K562 (cell line): Measurements from ENCODE around the gene EWSR1. TPM values are rescaled to one million over a fixed set of nuclear protein-coding genes. Genes with fewer than 3 reads are reported as not detected.
A peak's percentile ranks its signal among the peaks of the same experiment; 100 is the strongest.

Experiments
- ATAC-seq: fragments of 200-7000 bp; cut with Tn5 transposase; 3 replicates; pipeline ENCODE4 v1.9.1; 2020; ENCODE audit warnings: moderate library complexity
- BruUV-seq: library from RNA; stranded (reverse); fragments of 400-500 nt; replicated peaks from 2 replicates; lab custom pipeline; 2021; lab: Mats Ljungman, UMichigan
- CTCF ChIA-PET: fragments of 300-600 bp; formaldehyde crosslinking; extraction: SDS; loops from one replicate; lab custom pipeline; 2021; ENCODE audit warnings: low intra/inter-chr PET ratio; lab: Yijun Ruan, JAX
- POLR2A ChIA-PET: fragments of 300-600, 350-650 bp; sonication (Branson Sonifier 250); formaldehyde crosslinking; extraction: SDS; loops from one replicate; lab custom pipeline; 2021; ENCODE audit warnings: antibody characterized with exemption, inconsistent platforms; lab: Yijun Ruan, JAX
- DNase-seq, 4 experiments: peaks; one replicate each; pipeline versions ENCODE4 v3.0.0 to v3.0.0-alpha.2; 2011 to 2018; ENCODE audit warnings: low spot score in 3 of 4, mixed read lengths in 3 of 4; ENCODE audit errors: extremely low read depth in 1 of 4
- FAIRE-seq: peaks from 2 replicates; lab custom pipeline; 2011; peaks lifted over from hg19 to GRCh38; lab: Jason Lieb, UNC
- H2AFZ ChIP-seq: 2 replicates; pipeline ENCODE4 v1.6.0; 2011; ENCODE audit warnings: low read depth, low read length, control low read depth, inconsistent platforms
- H3K27ac ChIP-seq: fragments of 200-600 bp; 3 replicates; pipeline ENCODE4 v1.8.0; 2011; ENCODE audit warnings: low read depth, mild to moderate bottlenecking, control low read depth, inconsistent platforms, low read length, moderate library complexity, mixed read lengths; ENCODE audit errors: extremely low read depth
- H3K27me3 ChIP-seq, 2 experiments: fragments of 300-600 bp in 1 of 2; 2 replicates in 1 of 2; 3 replicates in 1 of 2; pipeline versions ENCODE4 v1.6.0 to v1.8.0; 2011; ENCODE audit warnings: inconsistent platforms in 2 of 2, low read length in 2 of 2, mild to moderate bottlenecking in 1 of 2, mixed read lengths in 1 of 2, moderate library complexity in 1 of 2; ENCODE audit not compliant: control insufficient read depth in 2 of 2, insufficient read depth in 2 of 2
- H3K36me3 ChIP-seq: fragments of 300-600 bp; 3 replicates; pipeline ENCODE4 v1.8.0; 2011; ENCODE audit warnings: mild to moderate bottlenecking, low read length, inconsistent platforms; ENCODE audit not compliant: control insufficient read depth, insufficient read depth
- H3K4me1 ChIP-seq, 2 experiments: fragments of 200-600 bp in 1 of 2; replicated peaks in 1 of 2; 2 replicates in 1 of 2; 3 replicates in 1 of 2; pipeline versions ENCODE4 v1.5.1 to v1.8.0; 2011; ENCODE audit warnings: inconsistent platforms in 2 of 2, low read length in 2 of 2, mild to moderate bottlenecking in 1 of 2, mixed read lengths in 1 of 2, moderate library complexity in 1 of 2; ENCODE audit not compliant: control insufficient read depth in 2 of 2, insufficient read depth in 2 of 2
- H3K4me2 ChIP-seq: 2 replicates; pipeline ENCODE4 v1.6.1; 2011; ENCODE audit warnings: low read length, control low read depth, inconsistent platforms, mixed read lengths; ENCODE audit not compliant: insufficient read depth
- H3K4me3 ChIP-seq: fragments of 200-600 bp; sonication (generic), shearing (Covaris generic); 2 replicates; pipeline ENCODE4 v1.5.1; 2016; ENCODE audit warnings: control low read depth, inconsistent platforms
- H3K79me2 ChIP-seq: fragments of 200-600 bp; 3 replicates; pipeline ENCODE4 v1.8.0; 2011; ENCODE audit warnings: low read length, inconsistent platforms; ENCODE audit not compliant: control insufficient read depth, insufficient read depth
- H3K9ac ChIP-seq, 2 experiments: 2 replicates each; pipeline versions ENCODE4 v1.6.0 to v1.6.1; 2011; ENCODE audit warnings: low read depth in 2 of 2, low read length in 2 of 2, control low read depth in 1 of 2, inconsistent platforms in 1 of 2, mild to moderate bottlenecking in 1 of 2, mixed read lengths in 1 of 2; ENCODE audit not compliant: insufficient read depth in 1 of 2
- H3K9me1 ChIP-seq: one replicate; pipeline ENCODE4 v1.6.0; 2011; ENCODE audit warnings: inconsistent platforms, mild to moderate bottlenecking, low read length, moderate library complexity; ENCODE audit not compliant: control insufficient read depth, insufficient read depth
- H3K9me3 ChIP-seq: replicated peaks from 2 replicates; pipeline ENCODE4 v1.5.1; 2011; ENCODE audit warnings: low read depth, low read length, inconsistent platforms; ENCODE audit not compliant: control insufficient read depth, insufficient read depth
- H4K20me1 ChIP-seq: replicated peaks from 2 replicates; pipeline ENCODE4 v1.6.1; 2011; ENCODE audit warnings: low read length, inconsistent platforms, mixed read lengths; ENCODE audit not compliant: control insufficient read depth, insufficient read depth
- FUS ChIP-seq: fragments of 200-400 bp; formaldehyde crosslinking; optimal IDR thresholded peaks from 2 replicates; pipeline ENCODE3; 2017; ENCODE audit warnings: low read depth, low read length
- MAFF ChIP-seq: IDR thresholded peaks from 2 replicates; pipeline ENCODE4 v1.6.1; 2012; ENCODE audit warnings: low read length, improper control_type of control experiment
- NFIX ChIP-seq: fragments of 250-450 bp; sonication (Bioruptor Pico); IDR thresholded peaks from 2 replicates; pipeline ENCODE4 v1.4.0; 2020; ENCODE audit warnings: low read depth, mild to moderate bottlenecking, moderate library complexity
- POLR3G ChIP-seq: IDR thresholded peaks from 2 replicates; pipeline ENCODE4 v1.6.1; 2011; ENCODE audit not compliant: insufficient read length, insufficient replicate concordance; ENCODE audit errors: extremely low read depth
- PRPF4 ChIP-seq: fragments of 200-400 bp; formaldehyde crosslinking; IDR thresholded peaks from one replicate; pipeline ENCODE4 v1.6.1; 2017; ENCODE audit warnings: low read length, low read depth, mild to moderate bottlenecking; ENCODE audit not compliant: insufficient read depth, poor library complexity, severe bottlenecking
- PTBP1 ChIP-seq: fragments of 200-400 bp; formaldehyde crosslinking; IDR thresholded peaks from 2 replicates; pipeline ENCODE4 v1.6.1; 2017; ENCODE audit warnings: low read depth, low read length
- RBM14 ChIP-seq: fragments of 200-400 bp; formaldehyde crosslinking; IDR thresholded peaks from 2 replicates; pipeline ENCODE4 v1.6.1; 2018; ENCODE audit warnings: low read depth, mild to moderate bottlenecking, low read length, moderate library complexity, borderline replicate concordance; ENCODE audit not compliant: insufficient read depth
- TCFL5 ChIP-seq: fragments of 250-450 bp; sonication (Bioruptor Pico); conservative IDR thresholded peaks from 2 replicates; pipeline ENCODE4 v1.6.1; 2021; ENCODE audit warnings: mild to moderate bottlenecking, moderate library complexity, matching md5 sums
- XRCC5 ChIP-seq: fragments of 200-400 bp; formaldehyde crosslinking; IDR thresholded peaks from 2 replicates; pipeline ENCODE4 v1.6.1; 2017; ENCODE audit warnings: low read depth, mild to moderate bottlenecking, low read length
- ZFPM2 ChIP-seq: fragments of 250-450 bp; sonication (Bioruptor Pico); IDR thresholded peaks from 2 replicates; pipeline ENCODE4 v1.5.1; 2022; ENCODE audit warnings: mild to moderate bottlenecking
- ZKSCAN3 ChIP-seq: fragments of 250-450 bp; sonication (Bioruptor Pico); IDR thresholded peaks from 2 replicates; pipeline ENCODE4 v1.4.0; 2020
- ZNF146 ChIP-seq: IDR thresholded peaks from one replicate; pipeline ENCODE4 v1.6.1; 2018; ENCODE audit warnings: missing compliant biosample characterization; ENCODE audit not compliant: unreplicated experiment
- WGBS: fragments of 100-300 bp; shearing (Covaris generic); methylation state at CpG from one replicate; pipeline ENCODE4 v1.1.6; 2016; ENCODE audit warnings: low coverage, mixed read lengths; ENCODE audit not compliant: insufficient coverage; ENCODE audit errors: missing lambda C conversion rate; 5-methylcytosine and 5-hydroxymethylcytosine counted together
- in situ Hi-C: fragments of 300-500 bp; cut with MboI; formaldehyde crosslinking; loops from 4 replicates; pipeline ENCODE4 v1.15.0; 2018; ENCODE audit warnings: inconsistent platforms, mixed read lengths
- intact Hi-C: fragments of 100-400 bp; cut with micrococcal nuclease; formaldehyde crosslinking; loops from 2 replicates; pipeline ENCODE4 v1.14.2; 2022
- polyA plus RNA-seq, 8 experiments: library from polyadenylated mRNA; depleted of rRNA in 4 of 8; stranded (reverse) in 5 of 8; unstranded in 3 of 8; fragments of >200 nt; fragmentation: Nextera tagmentation in 2 of 8; fragmentation: Illumina TruSeq in 1 of 8; extraction: Ambion mirVana in 2 of 8; extraction: Trizol in 1 of 8; gene quantifications; 2 replicates each; pipeline versions ENCODE4 v1.2.1 to v1.2.3, GENCODE V29; 2011 to 2014; ENCODE audit warnings: inconsistent platforms in 1 of 8, missing spikeins in 1 of 8
- total RNA-seq, 7 experiments: library from RNA; depleted of rRNA in 6 of 7; stranded (reverse); fragments of >200 nt in 6 of 7; fragmentation: Illumina TruSeq in 2 of 7; extraction: Trizol in 2 of 7; gene quantifications; 2 replicates each; pipeline versions ENCODE4 v1.2.1 to v1.2.3, GENCODE V29; 2011 to 2021; ENCODE audit warnings: low replicate concordance in 1 of 7
- TF ChIP-seq, protein P1 (sequence below), 2 experiments: IDR thresholded peaks in 1 of 2; conservative IDR thresholded peaks in 1 of 2; 2 replicates each; pipeline ENCODE4 v1.6.1; 2016; ENCODE audit warnings: low read depth in 2 of 2, mild to moderate bottlenecking in 1 of 2, missing compliant biosample characterization in 1 of 2, missing genetic modification characterization in 1 of 2, moderate library complexity in 1 of 2
- TF ChIP-seq, protein P2 (sequence below): sonication (generic); formaldehyde crosslinking; IDR thresholded peaks from 2 replicates; pipeline ENCODE4 v1.8.0; 2022; ENCODE audit warnings: mild to moderate bottlenecking, missing genetic modification reagents
- TF ChIP-seq, protein P3 (sequence below), 2 experiments: fragments of 450-650 bp in 1 of 2; sonication (generic) in 1 of 2; formaldehyde crosslinking in 1 of 2; IDR thresholded peaks in 1 of 2; conservative IDR thresholded peaks in 1 of 2; 2 replicates each; pipeline versions ENCODE4 v1.6.1 to v1.8.1; 2016 to 2023; ENCODE audit warnings: mild to moderate bottlenecking in 2 of 2, moderate library complexity in 2 of 2, inconsistent platforms in 1 of 2, missing genetic modification reagents in 1 of 2

Gene EWSR1
- total and polyA plus RNA-seq, 9 of the 15 experiments (the other 6 are each of a cell fraction or from before 2014, with no cell fraction given), result 83.3 to 450 (median 239) TPM

DNA sequence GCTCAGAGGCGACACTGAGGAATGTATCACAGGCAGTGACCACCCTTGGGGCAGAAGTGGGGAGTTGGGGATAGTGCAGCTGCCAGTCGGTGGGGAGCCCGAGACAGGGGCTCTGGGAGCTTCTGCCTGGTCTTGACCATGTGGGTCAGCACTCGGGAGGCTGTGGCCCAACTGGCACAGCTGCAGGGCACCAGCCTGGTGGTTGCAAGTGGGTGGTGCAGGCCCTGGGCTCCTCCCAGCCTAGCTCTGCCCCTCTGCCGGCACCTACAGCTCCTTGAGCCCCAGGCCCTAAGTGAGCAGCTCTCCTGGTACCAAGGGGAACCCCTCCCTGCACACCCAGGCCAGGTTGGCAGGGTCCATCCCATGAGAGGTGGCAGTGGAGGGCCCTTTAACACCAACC, 60.0 kb downstream of the EWSR1 start:
- H3K4me2 ChIP-seq, result no peak overlapping the region
- H3K4me3 ChIP-seq, result no peak overlapping the region
- ChIA-PET POLR2A (no interaction called here), CTCF (no interaction called here)
- DNase-seq (no peak), ATAC-seq (no peak), FAIRE-seq (no peak)
- TSS peak; percentile 62 for BruUV-seq
- H4K20me1 ChIP-seq, result no peaks in the 10 kb centered on the region
- H3K27ac ChIP-seq, result no peak overlapping the region
- no peak overlapping the region for H2AFZ ChIP-seq
- peaks cover 35% of the 10 kb centered on the region; the same call in 2 of the 3 replicates for H3K36me3 ChIP-seq
- 74% methylated on average over 4 of the region's 5 CpGs for WGBS
- no peak overlapping the region; a peak in 1 of 4 replicates for H3K9ac ChIP-seq
- peaks cover 0 to 10% of the 10 kb centered on the region in 2 experiments; a peak in 2 of 5 replicates for H3K4me1 ChIP-seq
- intact Hi-C loops (no loop called here), in situ Hi-C loops (no loop called here)
- no peaks in the 10 kb centered on the region for H3K79me2 ChIP-seq
- H3K27me3 ChIP-seq, result no peaks in the 10 kb centered on the region
- no peaks in the 10 kb centered on the region for H3K9me3 ChIP-seq
- H3K9me1 ChIP-seq, result no peaks in the 10 kb centered on the region
- TF ChIP-seq POLR3G (no peak), NFIX (CRISPR knock-in tag) (no peak), ZNF146 (CRISPR knock-in tag) (no peak), MAFF (no peak), RBM14 (no peak), FUS (no peak), ZKSCAN3 (CRISPR knock-in tag) (no peak), XRCC5 (no peak), PTBP1 (no peak), TCFL5 (CRISPR knock-in tag) (no peak), PRPF4 (no peak), ZFPM2 (CRISPR knock-in tag) (no peak)
- TF ChIP-seq, protein P1, sequence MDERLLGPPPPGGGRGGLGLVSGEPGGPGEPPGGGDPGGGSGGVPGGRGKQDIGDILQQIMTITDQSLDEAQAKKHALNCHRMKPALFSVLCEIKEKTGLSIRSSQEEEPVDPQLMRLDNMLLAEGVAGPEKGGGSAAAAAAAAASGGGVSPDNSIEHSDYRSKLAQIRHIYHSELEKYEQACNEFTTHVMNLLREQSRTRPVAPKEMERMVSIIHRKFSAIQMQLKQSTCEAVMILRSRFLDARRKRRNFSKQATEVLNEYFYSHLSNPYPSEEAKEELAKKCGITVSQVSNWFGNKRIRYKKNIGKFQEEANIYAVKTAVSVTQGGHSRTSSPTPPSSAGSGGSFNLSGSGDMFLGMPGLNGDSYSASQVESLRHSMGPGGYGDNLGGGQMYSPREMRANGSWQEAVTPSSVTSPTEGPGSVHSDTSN (CRISPR knock-in tag; IDR thresholded peaks at IDR 0.05; ENCODE audit: low read depth), result no peak
- TF ChIP-seq, protein P1 (tag; conservative IDR thresholded peaks at IDR 0.05; ENCODE audit: low read depth), result no peak
- TF ChIP-seq, protein P2, sequence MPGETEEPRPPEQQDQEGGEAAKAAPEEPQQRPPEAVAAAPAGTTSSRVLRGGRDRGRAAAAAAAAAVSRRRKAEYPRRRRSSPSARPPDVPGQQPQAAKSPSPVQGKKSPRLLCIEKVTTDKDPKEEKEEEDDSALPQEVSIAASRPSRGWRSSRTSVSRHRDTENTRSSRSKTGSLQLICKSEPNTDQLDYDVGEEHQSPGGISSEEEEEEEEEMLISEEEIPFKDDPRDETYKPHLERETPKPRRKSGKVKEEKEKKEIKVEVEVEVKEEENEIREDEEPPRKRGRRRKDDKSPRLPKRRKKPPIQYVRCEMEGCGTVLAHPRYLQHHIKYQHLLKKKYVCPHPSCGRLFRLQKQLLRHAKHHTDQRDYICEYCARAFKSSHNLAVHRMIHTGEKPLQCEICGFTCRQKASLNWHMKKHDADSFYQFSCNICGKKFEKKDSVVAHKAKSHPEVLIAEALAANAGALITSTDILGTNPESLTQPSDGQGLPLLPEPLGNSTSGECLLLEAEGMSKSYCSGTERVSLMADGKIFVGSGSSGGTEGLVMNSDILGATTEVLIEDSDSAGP (CRISPR knock-in tag), result no peak
- TF ChIP-seq, protein P3, sequence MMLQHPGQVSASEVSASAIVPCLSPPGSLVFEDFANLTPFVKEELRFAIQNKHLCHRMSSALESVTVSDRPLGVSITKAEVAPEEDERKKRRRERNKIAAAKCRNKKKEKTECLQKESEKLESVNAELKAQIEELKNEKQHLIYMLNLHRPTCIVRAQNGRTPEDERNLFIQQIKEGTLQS (IDR thresholded peaks at IDR 0.05), result no peak
- TF ChIP-seq, protein P3 (CRISPR knock-in tag; conservative IDR thresholded peaks at IDR 0.05), result no peak
